Calu3 (cell line): Measurements from ENCODE around the gene EYA4. TPM values are rescaled to one million over a fixed set of nuclear protein-coding genes. Genes with fewer than 3 reads are reported as not detected.

Source experiments
- BruUV-seq: library from RNA; stranded (reverse); fragments of 400-500 nt; replicated peaks from 2 replicates; lab custom pipeline; 2021; lab: Mats Ljungman, UMichigan
- CTCF ChIA-PET: fragments of 300-600 bp; sonication (Branson Sonifier 250); formaldehyde crosslinking; loops from one replicate; lab custom pipeline; 2022; ENCODE audit warnings: antibody characterized with exemption; lab: Charles Lee
- DNase-seq: peaks from one replicate; pipeline ENCODE4 v3.0.0; 2022
- H3K27ac Mint-ChIP-seq: one replicate; pipeline ENCODE4 v1.8.0; 2022; ENCODE audit warnings: mixed read lengths; ENCODE audit not compliant: unreplicated experiment
- H3K27me3 Mint-ChIP-seq: one replicate; pipeline ENCODE4 v1.8.0; 2022; ENCODE audit warnings: mixed read lengths; ENCODE audit not compliant: unreplicated experiment
- H3K36me3 Mint-ChIP-seq: one replicate; pipeline ENCODE4 v1.8.0; 2022; ENCODE audit warnings: mild to moderate bottlenecking, moderate library complexity, mixed read lengths; ENCODE audit not compliant: insufficient read depth, unreplicated experiment
- H3K4me1 Mint-ChIP-seq: one replicate; pipeline ENCODE4 v1.8.0; 2022; ENCODE audit warnings: mild to moderate bottlenecking, low read depth, mixed read lengths; ENCODE audit not compliant: unreplicated experiment
- H3K4me3 Mint-ChIP-seq: one replicate; pipeline ENCODE4 v1.8.0; 2022; ENCODE audit warnings: mild to moderate bottlenecking, low read depth, moderate library complexity, mixed read lengths; ENCODE audit not compliant: unreplicated experiment
- H3K9me3 Mint-ChIP-seq: one replicate; pipeline ENCODE4 v1.8.0; 2022; ENCODE audit warnings: low read depth, mixed read lengths; ENCODE audit not compliant: unreplicated experiment
- intact Hi-C: fragments of 100-400 bp; cut with micrococcal nuclease; formaldehyde crosslinking; loops from one replicate; pipeline ENCODE4 v1.10.0; 2022; ENCODE audit not compliant: unreplicated experiment
- total RNA-seq: library from RNA; stranded (reverse); gene quantifications from 2 replicates; pipeline ENCODE4 v1.2.3, GENCODE V29; 2022
- TF ChIP-seq, protein P1 (sequence below): fragments of 200-600 bp; IDR thresholded peaks from one replicate; pipeline ENCODE4 v1.8.0; 2022; ENCODE audit warnings: antibody characterized with exemption; ENCODE audit not compliant: unreplicated experiment

The EYA4 gene
- total RNA-seq, 1 experiment from 2014 or later: 55.1 TPM

DNA sequence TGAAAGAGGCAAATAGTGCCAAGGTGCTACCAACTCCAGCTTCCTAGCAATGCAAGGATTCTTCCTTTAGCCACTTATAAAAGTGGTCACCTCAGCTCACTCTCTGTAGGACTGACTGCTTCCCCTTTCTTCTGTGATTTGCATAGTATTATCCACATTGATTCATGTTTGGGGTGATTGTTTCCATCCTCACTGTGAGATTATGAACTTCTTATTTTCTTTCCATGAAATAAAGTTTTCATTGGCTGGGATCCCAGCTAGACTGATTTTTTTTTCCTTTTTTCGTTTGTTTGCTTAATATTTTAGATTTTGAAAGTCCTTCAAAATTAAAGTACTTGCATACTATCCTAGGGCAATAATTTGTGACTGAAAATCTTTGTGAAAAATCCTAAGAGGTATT, 50.5 kb downstream of the EYA4 start:
- TF ChIP-seq, protein P1, sequence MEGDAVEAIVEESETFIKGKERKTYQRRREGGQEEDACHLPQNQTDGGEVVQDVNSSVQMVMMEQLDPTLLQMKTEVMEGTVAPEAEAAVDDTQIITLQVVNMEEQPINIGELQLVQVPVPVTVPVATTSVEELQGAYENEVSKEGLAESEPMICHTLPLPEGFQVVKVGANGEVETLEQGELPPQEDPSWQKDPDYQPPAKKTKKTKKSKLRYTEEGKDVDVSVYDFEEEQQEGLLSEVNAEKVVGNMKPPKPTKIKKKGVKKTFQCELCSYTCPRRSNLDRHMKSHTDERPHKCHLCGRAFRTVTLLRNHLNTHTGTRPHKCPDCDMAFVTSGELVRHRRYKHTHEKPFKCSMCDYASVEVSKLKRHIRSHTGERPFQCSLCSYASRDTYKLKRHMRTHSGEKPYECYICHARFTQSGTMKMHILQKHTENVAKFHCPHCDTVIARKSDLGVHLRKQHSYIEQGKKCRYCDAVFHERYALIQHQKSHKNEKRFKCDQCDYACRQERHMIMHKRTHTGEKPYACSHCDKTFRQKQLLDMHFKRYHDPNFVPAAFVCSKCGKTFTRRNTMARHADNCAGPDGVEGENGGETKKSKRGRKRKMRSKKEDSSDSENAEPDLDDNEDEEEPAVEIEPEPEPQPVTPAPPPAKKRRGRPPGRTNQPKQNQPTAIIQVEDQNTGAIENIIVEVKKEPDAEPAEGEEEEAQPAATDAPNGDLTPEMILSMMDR: no peak
- no peaks in the 10 kb centered on the region for H3K36me3 Mint-ChIP-seq
- H3K4me1 Mint-ChIP-seq: peaks cover 28% of the 10 kb centered on the region
- H3K4me3 Mint-ChIP-seq: no peak overlapping the region
- no peaks in the 10 kb centered on the region for H3K9me3 Mint-ChIP-seq
- DNase-seq: no peak
- H3K27ac Mint-ChIP-seq: no peak overlapping the region
- CTCF ChIA-PET: interaction anchor here (0.7 kb wide), 1 partner anchor 92 kb away, joined by 3 read pairs; no protein-coding TSS in a partner anchor
- intact Hi-C loops: no loop called here
- no peaks in the 10 kb centered on the region for H3K27me3 Mint-ChIP-seq
- BruUV-seq: no TSS peak

DNA sequence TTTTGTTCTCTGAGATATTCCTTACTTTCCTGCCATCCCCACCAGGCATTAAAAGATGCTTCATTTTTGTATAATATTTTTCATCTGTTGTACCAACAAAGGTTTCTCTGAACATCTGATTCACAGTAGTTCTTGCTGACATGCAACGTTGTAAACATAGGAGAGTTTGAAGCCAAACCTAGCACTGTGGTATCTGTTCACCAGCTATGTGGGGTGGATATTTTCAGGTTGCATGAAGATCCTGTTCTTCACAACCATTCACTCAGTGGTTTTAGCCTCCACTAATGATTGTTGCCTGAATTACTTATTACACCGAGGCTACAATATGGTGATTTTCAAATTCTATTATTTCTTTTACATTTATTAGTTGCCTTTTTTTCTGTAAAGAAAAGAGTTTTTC, 56.5 kb downstream of the EYA4 start:
- Mint-ChIP-seq H3K9me3 (no peaks in the 10 kb centered on the region), H3K4me1 (peaks cover 29% of the 10 kb centered on the region), H3K27me3 (no peaks in the 10 kb centered on the region), H3K4me3 (no peak overlapping the region), H3K27ac (no peak overlapping the region), H3K36me3 (no peaks in the 10 kb centered on the region)
- TF ChIP-seq, protein P1: no peak
- CTCF ChIA-PET: no interaction called here
- no peak for DNase-seq
- no TSS peak for BruUV-seq
- intact Hi-C loops: no loop called here

DNA sequence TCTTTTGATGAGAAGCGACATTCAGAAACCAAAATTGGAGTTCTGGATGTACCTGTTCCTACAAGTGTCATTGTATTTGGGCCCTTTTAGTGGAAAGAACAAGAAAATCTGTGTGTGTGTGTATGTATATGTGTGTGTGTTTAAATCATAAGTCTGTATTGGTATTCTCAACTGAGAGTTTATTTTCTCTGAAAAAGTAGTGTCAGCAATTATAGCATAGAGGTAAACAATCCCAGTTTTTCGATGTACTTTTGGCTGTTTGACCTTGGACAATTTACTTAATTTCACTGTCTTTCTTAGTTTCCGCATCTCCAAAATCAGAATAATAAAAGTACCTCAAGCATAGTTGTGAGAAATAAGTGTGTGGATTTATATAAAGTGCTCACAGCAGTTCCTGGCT, 57.2 kb downstream of the EYA4 start:
- Mint-ChIP-seq H3K4me3 (no peak overlapping the region), H3K27me3 (no peaks in the 10 kb centered on the region), H3K4me1 (peaks cover 29% of the 10 kb centered on the region), H3K9me3 (no peaks in the 10 kb centered on the region), H3K27ac (no peak overlapping the region), H3K36me3 (no peaks in the 10 kb centered on the region)
- CTCF ChIA-PET: no interaction called here
- intact Hi-C loops: no loop called here
- TF ChIP-seq, protein P1: no peak
- no TSS peak for BruUV-seq
- no peak for DNase-seq

DNA sequence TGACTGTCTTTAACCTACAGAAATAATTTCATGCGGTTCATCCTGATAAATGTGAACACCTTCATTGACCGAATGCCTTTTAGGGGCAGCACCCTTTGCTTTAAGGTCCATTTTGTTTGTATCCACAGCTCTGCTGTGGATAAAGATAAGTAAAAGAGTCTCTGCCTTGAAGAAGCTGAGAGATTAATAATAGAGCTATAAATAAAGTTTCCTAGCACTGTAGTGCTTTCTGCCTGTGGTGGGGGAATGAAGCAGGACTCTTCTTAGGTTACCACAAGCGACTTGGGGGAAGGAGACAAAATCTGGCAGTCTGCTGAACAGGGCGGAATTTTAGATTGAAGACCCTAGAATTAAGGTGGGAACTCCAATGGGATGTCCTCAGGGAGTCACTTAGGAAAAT, 57.6 kb downstream of the EYA4 start:
- Mint-ChIP-seq H3K27me3 (no peaks in the 10 kb centered on the region), H3K36me3 (no peaks in the 10 kb centered on the region), H3K27ac (no peak overlapping the region), H3K9me3 (no peaks in the 10 kb centered on the region), H3K4me3 (no peak overlapping the region), H3K4me1 (peaks cover 29% of the 10 kb centered on the region)
- TF ChIP-seq, protein P1: no peak
- intact Hi-C loops: no loop called here
- no peak for DNase-seq
- CTCF ChIA-PET: no interaction called here
- no TSS peak for BruUV-seq
